GM10248 (cell line): ENCODE measurements around the gene ALS2.
"Not testable (repeated sequence)": the region's sequence is repeated elsewhere in the genome, so short reads cannot be mapped to it uniquely, and the experiment has no call there.

Source experiments
- CTCF ChIA-PET: fragments of 300-600 bp; sonication (Branson Sonifier 250); formaldehyde crosslinking; extraction: SDS; loops from one replicate; lab custom pipeline; 2021; ENCODE audit warnings: antibody characterized with exemption; lab: Yijun Ruan, JAX
- POLR2A ChIA-PET: fragments of 350-650 bp; sonication (Branson Sonifier 250); formaldehyde crosslinking; extraction: SDS; loops from one replicate; lab custom pipeline; 2020; ENCODE audit warnings: antibody characterized with exemption; lab: Yijun Ruan, JAX
- DNase-seq: peaks from one replicate; pipeline ENCODE4 v3.0.0; 2012; ENCODE audit errors: extremely low spot score
- CTCF ChIP-seq: IDR thresholded peaks from 2 replicates; pipeline ENCODE4 v1.5.1; 2012; ENCODE audit warnings: mild to moderate bottlenecking, low read depth; ENCODE audit errors: extremely low read depth, missing control alignments, control extremely low read depth

Gene ALS2

GRCh38 chr2:201680743-201681142 lies 100.0 kb downstream of the ALS2 start:
- ChIA-PET POLR2A (no interaction called here), CTCF (interaction anchor here (0.6 to 2.6 kb wide), 5 partner anchors 8 to 34 kb away, joined by 3 to 8 read pairs (median 6); no protein-coding TSS in a partner anchor)
- DNase-seq = peak; percentile 37
- peak; percentile 38 for TF ChIP-seq CTCF

- POLR2A ChIA-PET = no interaction called here
- CTCF ChIA-PET = interaction anchor here (2.6 kb wide), 1 partner anchor 15 kb away, joined by 8 read pairs; no protein-coding TSS in a partner anchor
- TF ChIP-seq CTCF = no peak
- no peak for DNase-seq
Measured at GRCh38 chr2:201678401-201678800, 102.3 kb downstream of the ALS2 start.

GRCh38 chr2:201675454-201675853 lies 105.3 kb downstream of the ALS2 start:
- TF ChIP-seq CTCF = no peak
- POLR2A ChIA-PET = no interaction called here
- no peak for DNase-seq
- CTCF ChIA-PET = no interaction called here

- no peak for TF ChIP-seq CTCF
- ChIA-PET POLR2A (no interaction called here), CTCF (interaction anchor here (0.9 to 2.2 kb wide), 2 partner anchors 11 to 106 kb away, joined by 3 to 6 read pairs; partner anchors contain the start of gene ALS2)
- DNase-seq = no peak
Measured at GRCh38 chr2:201674794-201675193, 105.9 kb downstream of the ALS2 start.

- ChIA-PET CTCF (interaction anchor here (0.9 to 2.2 kb wide), 2 partner anchors 10 to 107 kb away, joined by 3 to 6 read pairs; partner anchors contain the start of gene ALS2), POLR2A (no interaction called here)
- TF ChIP-seq CTCF = no peak
- DNase-seq = no peak
Measured at GRCh38 chr2:201674298-201674697, 106.4 kb downstream of the ALS2 start.

GRCh38 chr2:201673546-201673945 lies 107.2 kb downstream of the ALS2 start:
- no peak for TF ChIP-seq CTCF
- DNase-seq = no peak
- CTCF ChIA-PET = interaction anchor here (1.0 to 2.2 kb wide), 2 partner anchors 12 to 107 kb away, joined by 3 to 6 read pairs; partner anchors contain the start of gene ALS2
- POLR2A ChIA-PET = no interaction called here

- POLR2A ChIA-PET, DNase-seq, CTCF ChIA-PET: not testable (repeated sequence)
Measured at GRCh38 chr2:201671205-201671604, 109.5 kb downstream of the ALS2 start.
